GM12891 (cell line): Measurements from ENCODE around the gene SACS.
"Not testable (repeated sequence)": the region's sequence is repeated elsewhere in the genome, so short reads cannot be mapped to it uniquely, and the experiment has no call there.

Experiments used
- DNase-seq: peaks from one replicate; pipeline ENCODE4 v3.0.0; 2011; ENCODE audit warnings: low spot score; ENCODE audit not compliant: insufficient read length
- FAIRE-seq: peaks from 2 replicates; lab custom pipeline; 2011; peaks lifted over from hg19 to GRCh38; lab: Jason Lieb, UNC
- PAX5 ChIP-seq: IDR thresholded peaks from 2 replicates; pipeline ENCODE4 v1.6.1; 2011; ENCODE audit warnings: low read length, moderate library complexity, mild to moderate bottlenecking; ENCODE audit not compliant: insufficient read depth, severe bottlenecking
- POLR2A ChIP-seq: IDR thresholded peaks from 2 replicates; pipeline ENCODE4 v1.6.1; 2011; ENCODE audit warnings: low read depth, low read length, control low read depth
- POLR2AphosphoS5 ChIP-seq: IDR thresholded peaks from 2 replicates; pipeline ENCODE4 v1.6.1; 2011; ENCODE audit warnings: low read depth, low read length, control low read depth
- POU2F2 ChIP-seq: IDR thresholded peaks from 2 replicates; pipeline ENCODE4 v1.6.1; 2011; ENCODE audit warnings: low read depth, mild to moderate bottlenecking, control low read depth, low read length, moderate library complexity
- SPI1 ChIP-seq: IDR thresholded peaks from 2 replicates; pipeline ENCODE4 v1.6.1; 2011; ENCODE audit warnings: low read depth, low read length, control low read depth
- TAF1 ChIP-seq: IDR thresholded peaks from 2 replicates; pipeline ENCODE4 v1.6.1; 2011; ENCODE audit warnings: low read depth, low read length, control low read depth

SACS gene

DNA sequence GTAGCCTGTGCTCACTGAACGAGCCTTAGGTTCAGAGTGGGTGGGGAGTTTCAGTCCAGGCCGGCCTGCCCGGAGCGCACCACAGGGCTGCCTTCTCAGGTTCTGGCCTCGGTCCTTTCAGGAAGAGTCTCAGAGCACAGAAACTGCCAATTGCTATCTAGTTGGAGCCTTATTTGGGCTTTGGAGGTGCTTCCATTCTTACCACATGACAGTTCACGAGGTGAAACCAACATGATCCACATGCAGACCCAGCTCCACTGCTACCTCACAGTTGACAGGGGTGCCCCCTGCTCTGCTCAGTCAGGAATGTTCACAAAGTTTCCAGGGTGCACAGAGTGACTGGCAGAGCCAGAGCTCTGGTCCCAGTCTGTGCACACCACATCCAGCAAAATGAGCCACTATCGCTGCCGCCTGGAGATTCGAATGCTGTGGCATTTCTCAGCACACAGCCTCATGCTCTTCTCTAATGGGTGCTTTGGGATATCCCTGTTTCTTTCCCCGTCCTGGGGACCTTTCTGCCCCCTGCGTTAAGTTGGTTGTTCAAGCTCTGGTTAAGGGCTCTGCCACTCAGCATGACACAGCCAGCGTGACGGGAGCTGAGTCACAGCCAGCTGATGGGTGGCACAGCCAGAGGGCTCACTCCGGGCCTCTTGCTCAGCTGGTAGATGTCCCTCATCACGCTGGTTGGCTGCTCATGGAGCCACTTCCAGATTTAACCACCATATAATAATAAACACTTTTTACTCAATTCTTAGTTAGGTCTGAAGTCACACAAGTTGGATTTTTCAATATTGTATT lies 7.5 kb upstream of the SACS start:
- no peak for FAIRE-seq
- TF ChIP-seq POLR2AphosphoS5 (no peak), SPI1 (no peak), PAX5 (no peak), POLR2A (no peak), TAF1 (no peak), POU2F2 (no peak)
- no peak for DNase-seq

- not testable (repeated sequence) for FAIRE-seq
Observed at GRCh38 chr13:23440324-23440723, 6.8 kb upstream of the SACS start.

GRCh38 chr13:23437916-23438315 lies 4.4 kb upstream of the SACS start:
- TF ChIP-seq TAF1: no peak
- TF ChIP-seq POLR2A: no peak
- no peak for TF ChIP-seq SPI1
- TF ChIP-seq POU2F2: no peak
- no peak for TF ChIP-seq PAX5
- no peak for TF ChIP-seq POLR2AphosphoS5
- FAIRE-seq (no peak), DNase-seq (no peak)

More at GRCh38 chr13:23440324-23440723, 6.8 kb upstream of the SACS start:
- not testable (repeated sequence) for DNase-seq

DNA sequence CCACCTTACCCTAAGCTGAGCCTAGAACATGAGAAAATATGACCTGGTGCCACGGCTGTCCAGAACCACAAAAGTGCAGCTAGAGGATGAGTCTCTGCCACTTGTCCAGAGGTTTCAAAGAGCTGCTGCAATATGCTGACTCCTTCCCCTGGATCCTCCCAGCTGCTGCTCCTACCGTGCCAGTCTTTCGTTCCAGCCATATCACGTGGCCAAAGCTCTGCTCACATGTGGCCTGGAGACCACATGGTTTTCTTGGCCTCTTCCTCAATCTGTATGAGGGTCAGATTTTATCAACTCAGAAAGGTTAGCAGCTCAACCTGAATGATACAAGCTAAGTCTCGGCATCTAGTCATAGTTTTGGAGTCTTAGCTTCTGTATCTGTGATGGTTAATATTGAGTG lies 3.2 kb upstream of the SACS start:
- no peak for DNase-seq
- TF ChIP-seq POU2F2 (no peak), PAX5 (no peak), TAF1 (no peak), POLR2A (no peak), SPI1 (no peak), POLR2AphosphoS5 (no peak)
- no peak for FAIRE-seq

GRCh38 chr13:23434491-23434890 lies 989 bp upstream of the SACS start:
- DNase-seq (no peak), FAIRE-seq (no peak)
- TF ChIP-seq POU2F2 (no peak), POLR2A (no peak), PAX5 (no peak), SPI1 (no peak)

DNA sequence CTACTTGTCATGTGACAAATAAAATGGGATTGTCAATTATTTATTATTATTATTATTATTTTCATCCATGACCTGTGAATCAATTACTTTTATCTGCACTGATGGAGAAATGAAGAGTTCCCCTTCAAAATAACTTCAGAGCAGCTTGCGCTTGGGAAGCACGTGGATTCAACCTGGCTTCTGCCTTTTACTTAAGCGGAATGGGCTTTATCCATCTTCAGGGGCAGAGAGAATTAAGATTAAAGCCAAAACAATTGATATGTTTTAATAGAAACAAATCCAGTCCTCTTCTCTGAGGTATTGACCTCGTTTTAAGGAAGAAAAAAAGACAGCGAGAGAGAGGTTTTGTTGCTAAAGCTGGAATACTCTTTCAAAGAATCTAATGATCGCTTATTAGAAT lies 876 bp downstream of the SACS start:
- DNase-seq (no peak), FAIRE-seq (no peak)
- no peak for TF ChIP-seq POU2F2
- TF ChIP-seq PAX5: no peak
- TF ChIP-seq SPI1: no peak
- no peak for TF ChIP-seq TAF1
- TF ChIP-seq POLR2AphosphoS5: no peak
- no peak for TF ChIP-seq POLR2A

DNA sequence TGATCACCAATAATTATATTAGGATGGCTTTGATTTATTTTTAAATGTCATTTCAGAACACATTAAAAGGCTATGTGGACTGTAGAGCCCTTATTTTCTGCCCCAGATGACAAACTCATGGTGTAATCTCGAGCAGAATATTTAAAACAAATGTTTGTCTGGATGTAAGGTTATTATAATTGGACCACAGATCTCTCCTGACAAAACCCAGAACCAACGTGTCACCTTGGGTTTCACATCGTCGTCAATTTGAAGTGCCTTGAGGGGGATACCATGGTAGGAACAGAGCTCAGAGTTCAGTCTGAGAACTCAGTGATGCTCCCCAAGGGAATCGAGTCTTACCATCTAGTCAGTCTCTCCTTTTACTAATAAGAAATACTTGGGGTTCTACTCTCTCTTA lies 2.8 kb downstream of the SACS start:
- TF ChIP-seq POLR2AphosphoS5 (no peak), TAF1 (no peak), SPI1 (no peak)
- no peak for FAIRE-seq
- no peak for DNase-seq

GRCh38 chr13:23427881-23428528 lies 5.5 kb downstream of the SACS start:
- no peak for TF ChIP-seq SPI1
- TF ChIP-seq TAF1: no peak
- TF ChIP-seq POU2F2: no peak
- no peak for TF ChIP-seq PAX5
- no peak for TF ChIP-seq POLR2A
- TF ChIP-seq POLR2AphosphoS5: no peak
- DNase-seq: no peak
- no peak for FAIRE-seq

DNA sequence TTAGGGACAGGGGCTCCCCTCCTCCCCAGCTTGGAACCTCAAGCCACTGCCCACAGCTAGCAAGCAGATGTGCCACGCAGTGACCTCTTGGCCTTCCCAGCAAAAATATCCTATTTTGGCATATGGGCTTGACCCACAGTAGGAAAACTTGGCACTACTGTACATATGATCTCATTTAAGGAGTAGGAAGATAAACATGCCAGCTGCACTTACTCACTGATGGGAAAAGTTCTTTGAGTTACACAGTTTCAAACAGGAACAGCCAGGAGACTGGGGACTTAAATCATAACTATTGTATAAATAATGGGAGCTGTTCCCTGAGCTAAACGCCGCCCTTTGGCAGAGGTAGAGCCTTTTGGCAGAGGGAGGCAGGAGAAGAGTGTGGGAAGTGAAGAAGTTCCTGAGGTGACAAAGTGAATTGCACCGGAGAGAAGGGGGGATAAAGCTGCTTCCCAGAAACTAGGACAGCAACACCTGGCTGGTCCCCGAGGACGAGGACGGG lies 6.1 kb downstream of the SACS start:
- DNase-seq (no peak), FAIRE-seq (no peak)
- TF ChIP-seq PAX5: no peak
- no peak for TF ChIP-seq TAF1
- TF ChIP-seq POU2F2: no peak
- TF ChIP-seq POLR2AphosphoS5: no peak
- no peak for TF ChIP-seq POLR2A
- TF ChIP-seq SPI1: no peak

GRCh38 chr13:23421596-23421995 lies 11.9 kb downstream of the SACS start:
- FAIRE-seq (no peak), DNase-seq (no peak)
- no peak for TF ChIP-seq TAF1
- TF ChIP-seq POLR2AphosphoS5: no peak
- TF ChIP-seq PAX5: no peak
- no peak for TF ChIP-seq POLR2A
- TF ChIP-seq POU2F2: no peak
- no peak for TF ChIP-seq SPI1
